HCT116 (cell line): Measurements from ENCODE around the gene LRCH1. TPM values are rescaled to one million over a fixed set of nuclear protein-coding genes. Genes with fewer than 3 reads are reported as not detected.

ENCODE experiments used
- ATAC-seq: fragments of 200-7000 bp; cut with Tn5 transposase; 2 replicates; pipeline ENCODE4 v1.9.1; 2020; ENCODE audit warnings: mild to moderate bottlenecking, moderate library complexity
- BruUV-seq: library from RNA; stranded (reverse); fragments of 400-500 nt; replicated peaks from 2 replicates; lab custom pipeline; 2021; lab: Mats Ljungman, UMichigan
- CTCF ChIA-PET: fragments of 300-600 bp; sonication (Branson Sonifier 250); formaldehyde crosslinking; loops from one replicate; lab custom pipeline; 2021; ENCODE audit warnings: antibody characterized with exemption; lab: Charles Lee
- POLR2A ChIA-PET: fragments of 300-600, 350-600 bp; sonication (Branson Sonifier 250); formaldehyde crosslinking; loops from one replicate; lab custom pipeline; 2021; ENCODE audit warnings: antibody characterized with exemption; lab: Charles Lee
- RAD21 ChIA-PET, 2 experiments: fragments of 300-600 bp; sonication (Branson Sonifier 250); formaldehyde crosslinking; loops; one replicate each; lab custom pipeline; 2023; ENCODE audit warnings: low total read pairs in 2 of 2; ENCODE audit not compliant: uncharacterized antibody in 2 of 2, unreplicated experiment in 2 of 2, low non-redundant PET in 1 of 2; lab: Charles Lee
- DNase-seq: peaks from one replicate; pipeline ENCODE4 v3.0.0-alpha.2; 2010; ENCODE audit warnings: low read depth, low spot score
- H2AFZ ChIP-seq: fragments of 200-600 bp; shearing (Covaris generic), sonication (generic); 2 replicates; pipeline ENCODE4 v1.6.1; 2017; ENCODE audit warnings: low read depth, mixed run types, mixed read lengths, antibody characterized with exemption, low read length; ENCODE audit not compliant: poor library complexity, severe bottlenecking
- H3K27ac ChIP-seq: 2 replicates; pipeline ENCODE4 v1.5.1; 2012; ENCODE audit warnings: low read depth, low read length
- H3K27me3 ChIP-seq: fragments of 200-600 bp; sonication (generic); 2 replicates; pipeline ENCODE4 v1.6.1; 2016; ENCODE audit warnings: mixed run types, low read length, mixed read lengths; ENCODE audit not compliant: insufficient read depth
- H3K36me3 ChIP-seq, 2 experiments: fragments of 200-500 bp in 1 of 2; fragments of 200-600 bp in 1 of 2; sonication (Bioruptor generic) in 1 of 2; sonication (generic) in 1 of 2; 2 replicates each; pipeline versions ENCODE4 v1.5.1 to v1.6.1; 2014 to 2016; ENCODE audit warnings: low read length in 2 of 2, inconsistent platforms in 1 of 2, mixed read lengths in 1 of 2, mixed run types in 1 of 2; ENCODE audit not compliant: insufficient read depth in 2 of 2, control insufficient read depth in 1 of 2
- H3K4me1 ChIP-seq, 2 experiments: fragments of 200-600 bp in 1 of 2; sonication (generic) in 1 of 2; 2 replicates each; pipeline versions ENCODE4 v1.5.1 to v1.6.1; 2012 to 2017; ENCODE audit warnings: low read length in 2 of 2, inconsistent platforms in 1 of 2, mild to moderate bottlenecking in 1 of 2, mixed read lengths in 1 of 2, mixed run types in 1 of 2, moderate library complexity in 1 of 2; ENCODE audit not compliant: insufficient read depth in 2 of 2, control insufficient read depth in 1 of 2
- H3K4me2 ChIP-seq: fragments of 200-600 bp; sonication (generic); 2 replicates; pipeline ENCODE4 v1.6.1; 2017; ENCODE audit warnings: mixed run types, low read length, mixed read lengths
- H3K4me3 ChIP-seq, 2 experiments: fragments of 200-600 bp in 1 of 2; sonication (generic) in 1 of 2; replicated peaks in 1 of 2; 2 replicates each; pipeline ENCODE4 v1.5.1; 2011 to 2016; ENCODE audit warnings: low read length in 2 of 2, control low read depth in 1 of 2, low read depth in 1 of 2, mild to moderate bottlenecking in 1 of 2, mixed read lengths in 1 of 2, mixed run types in 1 of 2
- H3K79me2 ChIP-seq: fragments of 200-600 bp; sonication (generic); 2 replicates; pipeline ENCODE4 v1.6.1; 2017; ENCODE audit warnings: mild to moderate bottlenecking, mixed run types, low read length, moderate library complexity, mixed read lengths; ENCODE audit not compliant: insufficient read depth
- H3K9ac ChIP-seq: fragments of 200-600 bp; sonication (generic); 2 replicates; pipeline ENCODE4 v1.6.1; 2016; ENCODE audit warnings: low read length, mixed read lengths
- H3K9me2 ChIP-seq: fragments of 200-600 bp; sonication (generic), shearing (Covaris generic); 2 replicates; pipeline ENCODE4 v1.6.1; 2017; ENCODE audit warnings: mixed run types, mild to moderate bottlenecking, moderate library complexity; ENCODE audit not compliant: insufficient read depth
- H3K9me3 ChIP-seq, 2 experiments: fragments of 200-500 bp in 1 of 2; fragments of 200-600 bp in 1 of 2; sonication (Bioruptor generic) in 1 of 2; sonication (generic) in 1 of 2; 2 replicates each; pipeline ENCODE4 v1.6.1; 2014 to 2017; ENCODE audit warnings: low read length in 2 of 2, mixed read lengths in 2 of 2, inconsistent platforms in 1 of 2, low read depth in 1 of 2, mild to moderate bottlenecking in 1 of 2, mixed run types in 1 of 2, moderate library complexity in 1 of 2; ENCODE audit not compliant: control insufficient read depth in 1 of 2, insufficient read depth in 1 of 2
- H4K20me1 ChIP-seq: fragments of 200-600 bp; sonication (generic), shearing (Covaris generic); 2 replicates; pipeline ENCODE4 v1.6.1; 2017; ENCODE audit warnings: mixed run types, mild to moderate bottlenecking, moderate library complexity; ENCODE audit not compliant: insufficient read depth
- EGR1 ChIP-seq: IDR thresholded peaks from 2 replicates; pipeline ENCODE4 v1.6.1; 2012; ENCODE audit warnings: low read depth
- EZH2phosphoT487 ChIP-seq: fragments of 200-600 bp; IDR thresholded peaks from 2 replicates; pipeline ENCODE4 v1.6.1; 2018; ENCODE audit warnings: antibody characterized with exemption, borderline replicate concordance
- JUND ChIP-seq: IDR thresholded peaks from 2 replicates; pipeline ENCODE4 v1.6.1; 2012
- MAX ChIP-seq: IDR thresholded peaks from 2 replicates; pipeline ENCODE4 v1.6.1; 2012
- SIN3A ChIP-seq: IDR thresholded peaks from 2 replicates; pipeline ENCODE4 v1.6.1; 2012; ENCODE audit warnings: low read depth
- SRF ChIP-seq: IDR thresholded peaks from 2 replicates; pipeline ENCODE4 v1.6.1; 2012; ENCODE audit warnings: low read depth
- TCF7L2 ChIP-seq: IDR thresholded peaks from 2 replicates; pipeline ENCODE4 v1.7.0; 2011; ENCODE audit warnings: borderline replicate concordance, inconsistent platforms; ENCODE audit not compliant: insufficient read depth, insufficient read length; ENCODE audit errors: extremely low read depth
- intact Hi-C: fragments of 100-400 bp; cut with micrococcal nuclease; formaldehyde crosslinking; loops from 2 replicates; pipeline ENCODE4 v1.10.0; 2022
- total RNA-seq: library from RNA; stranded (reverse); gene quantifications from one replicate; pipeline ENCODE4 v1.2.1, GENCODE V29; 2021; ENCODE audit not compliant: unreplicated experiment
- TF ChIP-seq, protein P1 (sequence below), 3 experiments: fragments of 200-600 bp in 1 of 3; sonication (generic) in 1 of 3; IDR thresholded peaks in 2 of 3; conservative IDR thresholded peaks in 1 of 3; 2 replicates each; pipeline ENCODE4 v1.5.1; 2012 to 2017; ENCODE audit warnings: low read depth in 2 of 3, low read length in 2 of 3, antibody characterized with exemption in 1 of 3, borderline replicate concordance in 1 of 3, control low read depth in 1 of 3, mild to moderate bottlenecking in 1 of 3, mixed read lengths in 1 of 3, mixed run types in 1 of 3, moderate library complexity in 1 of 3; ENCODE audit not compliant: insufficient read depth in 1 of 3

LRCH1 gene
- total RNA-seq, 1 experiment from 2014 or later = 15.6 TPM

GRCh38 chr13:46728777-46729176 lies 175.8 kb downstream of the LRCH1 start:
- peak; percentile 60 for ATAC-seq
- DNase-seq = no peak
- no peaks in the 10 kb centered on the region for H3K9me2 ChIP-seq
- H3K4me1 ChIP-seq = no peaks in the 10 kb centered on the region
- no peaks in the 10 kb centered on the region for H4K20me1 ChIP-seq
- peaks cover 10 to 28% of the 10 kb centered on the region in 2 experiments; a peak in 3 of 4 replicates for H3K36me3 ChIP-seq
- RAD21 ChIA-PET = no interaction called here
- no TSS peak for BruUV-seq
- intact Hi-C loops = no loop called here
- no peaks in the 10 kb centered on the region for H3K79me2 ChIP-seq
- no peaks in the 10 kb centered on the region for H3K9me3 ChIP-seq
- H2AFZ ChIP-seq = no peak overlapping the region
- H3K27ac ChIP-seq = no peak overlapping the region
- H3K9ac ChIP-seq = no peak overlapping the region
- POLR2A ChIA-PET = no interaction called here
- TF ChIP-seq, protein P1, sequence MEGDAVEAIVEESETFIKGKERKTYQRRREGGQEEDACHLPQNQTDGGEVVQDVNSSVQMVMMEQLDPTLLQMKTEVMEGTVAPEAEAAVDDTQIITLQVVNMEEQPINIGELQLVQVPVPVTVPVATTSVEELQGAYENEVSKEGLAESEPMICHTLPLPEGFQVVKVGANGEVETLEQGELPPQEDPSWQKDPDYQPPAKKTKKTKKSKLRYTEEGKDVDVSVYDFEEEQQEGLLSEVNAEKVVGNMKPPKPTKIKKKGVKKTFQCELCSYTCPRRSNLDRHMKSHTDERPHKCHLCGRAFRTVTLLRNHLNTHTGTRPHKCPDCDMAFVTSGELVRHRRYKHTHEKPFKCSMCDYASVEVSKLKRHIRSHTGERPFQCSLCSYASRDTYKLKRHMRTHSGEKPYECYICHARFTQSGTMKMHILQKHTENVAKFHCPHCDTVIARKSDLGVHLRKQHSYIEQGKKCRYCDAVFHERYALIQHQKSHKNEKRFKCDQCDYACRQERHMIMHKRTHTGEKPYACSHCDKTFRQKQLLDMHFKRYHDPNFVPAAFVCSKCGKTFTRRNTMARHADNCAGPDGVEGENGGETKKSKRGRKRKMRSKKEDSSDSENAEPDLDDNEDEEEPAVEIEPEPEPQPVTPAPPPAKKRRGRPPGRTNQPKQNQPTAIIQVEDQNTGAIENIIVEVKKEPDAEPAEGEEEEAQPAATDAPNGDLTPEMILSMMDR (IDR thresholded peaks at IDR 0.05 in 2 of 3, conservative IDR thresholded peaks at IDR 0.05 in 1 of 3; ENCODE audit: borderline replicate concordance in 1 of 3, insufficient read depth in 1 of 3, low read depth in 2 of 3, low read length in 2 of 3) = peak in 2 of 3 experiments; percentile 35 to 39; a peak in 4 of 6 replicates
- TF ChIP-seq MAX (no peak), TCF7L2 (no peak), EGR1 (0 out of 2 replicates have a peak, but pooled peaks have one; percentile 15), SRF (no peak), SIN3A (no peak), EZH2phosphoT487 (no peak)
- H3K4me2 ChIP-seq = no peak overlapping the region
- no peaks in the 10 kb centered on the region for H3K27me3 ChIP-seq
- no peak overlapping the region for H3K4me3 ChIP-seq
- CTCF ChIA-PET = interaction anchor here (1.0 kb wide), 1 partner anchor 18 kb away, joined by 4 read pairs; no protein-coding TSS in a partner anchor

DNA sequence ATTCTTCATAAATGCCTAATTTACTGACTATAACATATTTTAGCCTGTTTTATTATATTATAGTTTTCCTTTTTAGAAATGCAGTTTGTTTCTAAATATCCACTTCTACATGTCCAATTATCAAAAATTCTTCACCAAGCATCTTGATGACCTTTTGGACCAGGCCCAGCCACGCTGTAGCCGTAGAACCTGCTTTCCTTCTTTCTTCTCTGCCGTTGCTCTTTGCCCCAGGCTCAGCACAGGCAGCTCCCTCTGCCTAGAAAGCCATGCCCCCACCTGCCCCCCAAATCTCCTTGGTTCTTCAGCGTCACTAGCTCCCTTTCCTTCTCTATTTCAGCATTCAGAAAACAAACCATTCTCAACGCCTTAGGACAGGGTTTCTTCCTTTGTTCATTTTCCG lies 178.6 kb downstream of the LRCH1 start:
- BruUV-seq = no TSS peak

More for the DNA sequence above, 178.6 kb downstream of the LRCH1 start:
- no peak overlapping the region for H3K27ac ChIP-seq
- intact Hi-C loops = no loop called here
- H3K9me3 ChIP-seq = no peaks in the 10 kb centered on the region
- H4K20me1 ChIP-seq = no peaks in the 10 kb centered on the region
- POLR2A ChIA-PET = no interaction called here
- RAD21 ChIA-PET = no interaction called here
- ATAC-seq (no peak), DNase-seq (no peak)
- no peaks in the 10 kb centered on the region for H3K4me1 ChIP-seq
- H3K9ac ChIP-seq = no peak overlapping the region
- H3K36me3 ChIP-seq = peaks cover 12 to 17% of the 10 kb centered on the region in 2 experiments; a peak in 3 of 4 replicates
- no peak for TF ChIP-seq EGR1
- TF ChIP-seq JUND = no peak
- H3K4me3 ChIP-seq = no peak overlapping the region
- no peaks in the 10 kb centered on the region for H3K9me2 ChIP-seq
- no peaks in the 10 kb centered on the region for H3K27me3 ChIP-seq
- no peak overlapping the region for H3K4me2 ChIP-seq
- CTCF ChIA-PET = no interaction called here
- no peak overlapping the region for H2AFZ ChIP-seq
- no peaks in the 10 kb centered on the region for H3K79me2 ChIP-seq
